ENCODE results near the gene CMC2.

DNA sequence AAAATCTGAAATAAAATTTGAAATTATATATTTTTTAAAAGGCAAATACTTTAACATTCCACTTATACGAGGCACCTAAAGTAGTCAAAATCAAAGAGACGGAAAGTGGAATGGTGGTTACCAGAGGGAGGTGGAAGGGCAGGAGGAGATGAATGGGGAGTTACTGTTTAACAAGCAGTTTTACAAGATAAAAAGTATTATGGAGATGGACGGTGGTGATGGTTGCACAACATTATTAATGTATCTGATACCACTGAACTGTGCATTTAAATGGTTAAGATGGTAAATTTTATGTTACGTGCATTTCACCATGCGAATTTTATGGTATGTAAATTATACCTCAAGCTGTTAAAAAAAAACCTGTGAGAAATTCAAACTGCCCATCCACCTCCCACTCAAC is 5.4 kb downstream of the CMC2 start:
- no peak for TF ChIP-seq POLR2A (IDR thresholded peaks at IDR 0.05)
- TF ChIP-seq, protein P1, sequence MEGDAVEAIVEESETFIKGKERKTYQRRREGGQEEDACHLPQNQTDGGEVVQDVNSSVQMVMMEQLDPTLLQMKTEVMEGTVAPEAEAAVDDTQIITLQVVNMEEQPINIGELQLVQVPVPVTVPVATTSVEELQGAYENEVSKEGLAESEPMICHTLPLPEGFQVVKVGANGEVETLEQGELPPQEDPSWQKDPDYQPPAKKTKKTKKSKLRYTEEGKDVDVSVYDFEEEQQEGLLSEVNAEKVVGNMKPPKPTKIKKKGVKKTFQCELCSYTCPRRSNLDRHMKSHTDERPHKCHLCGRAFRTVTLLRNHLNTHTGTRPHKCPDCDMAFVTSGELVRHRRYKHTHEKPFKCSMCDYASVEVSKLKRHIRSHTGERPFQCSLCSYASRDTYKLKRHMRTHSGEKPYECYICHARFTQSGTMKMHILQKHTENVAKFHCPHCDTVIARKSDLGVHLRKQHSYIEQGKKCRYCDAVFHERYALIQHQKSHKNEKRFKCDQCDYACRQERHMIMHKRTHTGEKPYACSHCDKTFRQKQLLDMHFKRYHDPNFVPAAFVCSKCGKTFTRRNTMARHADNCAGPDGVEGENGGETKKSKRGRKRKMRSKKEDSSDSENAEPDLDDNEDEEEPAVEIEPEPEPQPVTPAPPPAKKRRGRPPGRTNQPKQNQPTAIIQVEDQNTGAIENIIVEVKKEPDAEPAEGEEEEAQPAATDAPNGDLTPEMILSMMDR (IDR thresholded peaks at IDR 0.05), result no peak
